Breast epithelium (tissue), 3 donors: ENCODE results near the gene KHNYN.
"Not testable (repeated sequence)": the region's sequence is repeated elsewhere in the genome, so short reads cannot be mapped to it uniquely, and the experiment has no call there.

ENCODE experiments used
- CTCF ChIP-seq, 3 donors: fragments of 450-650 bp; IDR thresholded peaks; one replicate each; pipeline ENCODE4 v1.5.1; 2016 to 2017; ENCODE audit warnings: antibody characterized with exemption in 3 of 3, mild to moderate bottlenecking in 3 of 3, moderate library complexity in 3 of 3
- POLR2A ChIP-seq: fragments of 450-650 bp; IDR thresholded peaks from one replicate; pipeline ENCODE4 v1.6.1; 2016; ENCODE audit warnings: antibody characterized with exemption, mild to moderate bottlenecking, moderate library complexity

GRCh38 chr14:24482699-24483303 is 53.0 kb downstream of the KHNYN start:
- TF ChIP-seq CTCF (IDR thresholded peaks at IDR 0.05); POLR2A: not testable (repeated sequence)
